ENCODE results near the gene ERN1.

- TF ChIP-seq CTCF (conservative IDR thresholded peaks at IDR 0.05; ENCODE audit: low read depth, low read length) (no peak), EZH2 (IDR thresholded peaks at IDR 0.05; ENCODE audit: borderline replicate concordance, low read depth, low read length, poor library complexity, severe bottlenecking) (no peak)
Measured at GRCh38 chr17:64066716-64067115, 63.2 kb downstream of the ERN1 start.
